ENCODE data around the gene CD200. TPM values are rescaled to one million over a fixed set of nuclear protein-coding genes. Genes with fewer than 3 reads are reported as not detected.

Gene CD200
- total RNA-seq, 1 experiment from 2014 or later: 46.8 TPM

- ATAC-seq: no peak
- Mint-ChIP-seq H3K36me3 (peaks cover 78% of the 10 kb centered on the region), H3K4me1 (peaks cover 82% of the 10 kb centered on the region), H3K27ac (no peak overlapping the region), H3K27me3 (ENCODE audit: low read depth) (no peaks in the 10 kb centered on the region), H3K9me3 (no peaks in the 10 kb centered on the region), H3K4me3 (no peak overlapping the region)
- DNase-seq (ENCODE audit: low spot score): no peak
- ChIA-PET POLR2A (no interaction called here), CTCF (interaction anchor here (1.5 kb wide), 1 partner anchor 56 kb away, joined by 5 read pairs; no protein-coding TSS in a partner anchor)
- TF ChIP-seq ZSCAN18 (CRISPR knock-in tag; IDR thresholded peaks at IDR 0.05) (no peak), FOXP4 (CRISPR knock-in tag; IDR thresholded peaks at IDR 0.05) (no peak), PRRX2 (CRISPR knock-in tag; IDR thresholded peaks at IDR 0.05) (no peak), CREB1 (CRISPR knock-in tag; IDR thresholded peaks at IDR 0.05) (no peak), CTCF (IDR thresholded peaks at IDR 0.05) (no peak), NFYB (CRISPR knock-in tag; conservative IDR thresholded peaks at IDR 0.05; ENCODE audit: low read depth) (no peak), ZNF425 (CRISPR knock-in tag; conservative IDR thresholded peaks at IDR 0.05) (no peak), JAZF1 (CRISPR knock-in tag; IDR thresholded peaks at IDR 0.05) (no peak), ERG (CRISPR knock-in tag; IDR thresholded peaks at IDR 0.05) (no peak), FOXK1 (CRISPR knock-in tag; IDR thresholded peaks at IDR 0.05) (no peak), ZNF219 (CRISPR knock-in tag; IDR thresholded peaks at IDR 0.05; ENCODE audit: borderline replicate concordance) (no peak), ZNF423 (CRISPR knock-in tag; IDR thresholded peaks at IDR 0.05) (no peak), RELA (CRISPR knock-in tag; IDR thresholded peaks at IDR 0.05; ENCODE audit: borderline replicate concordance) (no peak), E2F4 (CRISPR knock-in tag; IDR thresholded peaks at IDR 0.05; ENCODE audit: borderline replicate concordance, low read depth) (no peak), ZNF263 (CRISPR knock-in tag; IDR thresholded peaks at IDR 0.05; ENCODE audit: low read depth) (no peak), MLX (CRISPR knock-in tag; IDR thresholded peaks at IDR 0.05) (no peak), ZNF121 (CRISPR knock-in tag; IDR thresholded peaks at IDR 0.05) (no peak), IRF2 (CRISPR knock-in tag; IDR thresholded peaks at IDR 0.05; ENCODE audit: borderline replicate concordance, low read depth) (no peak)
Observed at GRCh38 chr3:112349557-112349956, 16.6 kb downstream of the CD200 start.

All from WTC11 (cell line).